Vagina (tissue), 2 donors: ENCODE results near the gene PTPA. TPM values are rescaled to one million over a fixed set of nuclear protein-coding genes. Genes with fewer than 3 reads are reported as not detected.
"Not testable (repeated sequence)": the region's sequence is repeated elsewhere in the genome, so short reads cannot be mapped to it uniquely, and the experiment has no call there.

ENCODE experiments used
- DNase-seq, 2 donors: peaks; one replicate each; pipeline ENCODE4 v3.0.0-alpha.2; 2017; ENCODE audit errors: extremely low spot score in 2 of 2
- H3K27ac ChIP-seq: fragments of 200-600 bp; sonication (generic); one replicate; pipeline ENCODE4 v1.5.1; 2019
- H3K27me3 ChIP-seq: fragments of 200-600 bp; sonication (generic); one replicate; pipeline ENCODE4 v1.5.1; 2019
- H3K36me3 ChIP-seq, 2 donors: fragments of 200-600 bp; sonication (generic); one replicate each; pipeline ENCODE4 v1.5.1; 2017 to 2019
- H3K4me1 ChIP-seq: fragments of 200-600 bp; sonication (generic); one replicate; pipeline ENCODE4 v1.5.1; 2019
- H3K4me3 ChIP-seq, 2 donors: fragments of 200-600 bp; sonication (generic); 1 replicate in 1 of 2; 2 replicates in 1 of 2; pipeline ENCODE4 v1.5.1; 2016 to 2019
- H3K9me3 ChIP-seq: fragments of 200-600 bp; sonication (generic); one replicate; pipeline ENCODE4 v1.5.1; 2019
- POLR2A ChIP-seq, 2 donors: fragments of 450-650 bp; IDR thresholded peaks; one replicate each; pipeline ENCODE4 v1.6.1; 2017; ENCODE audit warnings: antibody characterized with exemption in 2 of 2, mild to moderate bottlenecking in 2 of 2, moderate library complexity in 2 of 2
- POLR2AphosphoS5 ChIP-seq, 2 donors: sonication (generic); formaldehyde crosslinking; IDR thresholded peaks; one replicate each; pipeline ENCODE4 v1.9.0; 2017; ENCODE audit warnings: antibody characterized with exemption in 2 of 2, mild to moderate bottlenecking in 2 of 2, low read depth in 1 of 2; ENCODE audit not compliant: insufficient read depth in 1 of 2
- intact Hi-C: fragments of 100-400 bp; cut with DNase I; formaldehyde crosslinking; loops from one replicate; pipeline ENCODE4 v1.15.1; 2023
- total RNA-seq: library from RNA; depleted of rRNA; stranded (reverse); fragments of >200 nt; gene quantifications from one replicate; pipeline ENCODE4 v1.2.3, GENCODE V29; 2016
- TF ChIP-seq, protein P1 (sequence below), 3 experiments: fragments of 450-650 bp in 2 of 3; fragments of 200-600 bp in 1 of 3; sonication (generic) in 1 of 3; IDR thresholded peaks; one replicate each; pipeline ENCODE4 v1.5.1; 2017 to 2019; ENCODE audit warnings: antibody characterized with exemption in 3 of 3, mild to moderate bottlenecking in 2 of 3, moderate library complexity in 2 of 3

PTPA gene
- total RNA-seq, 1 donor from 2014 or later: 46.2 TPM

DNA sequence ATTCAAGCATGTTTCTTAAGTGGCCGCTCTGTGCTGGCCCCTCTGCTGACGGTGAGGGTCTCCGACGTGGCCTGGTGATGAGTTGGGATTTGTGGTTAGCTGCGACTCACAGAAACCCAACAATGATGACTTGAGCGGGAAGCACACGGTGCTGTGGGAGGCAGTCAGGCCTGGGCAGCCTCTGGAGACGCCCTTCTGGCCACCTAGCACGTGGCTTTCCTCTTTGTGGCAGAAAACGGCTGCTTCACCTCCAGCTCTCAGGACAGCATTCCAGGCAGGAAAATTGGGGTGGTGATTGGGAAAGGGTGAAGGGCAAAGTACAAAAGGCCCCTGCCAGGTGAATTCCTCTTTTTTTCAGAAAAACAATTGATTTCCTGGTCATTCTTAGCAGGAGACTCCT is 84.4 kb downstream of the PTPA start:
- H3K27me3 ChIP-seq: no peaks in the 10 kb centered on the region
- no peak overlapping the region for H3K27ac ChIP-seq
- no peak for DNase-seq
- no peak overlapping the region for H3K4me3 ChIP-seq
- H3K36me3 ChIP-seq: no peaks in the 10 kb centered on the region
- intact Hi-C loops: no loop called here
- no peaks in the 10 kb centered on the region for H3K9me3 ChIP-seq
- TF ChIP-seq, protein P1, sequence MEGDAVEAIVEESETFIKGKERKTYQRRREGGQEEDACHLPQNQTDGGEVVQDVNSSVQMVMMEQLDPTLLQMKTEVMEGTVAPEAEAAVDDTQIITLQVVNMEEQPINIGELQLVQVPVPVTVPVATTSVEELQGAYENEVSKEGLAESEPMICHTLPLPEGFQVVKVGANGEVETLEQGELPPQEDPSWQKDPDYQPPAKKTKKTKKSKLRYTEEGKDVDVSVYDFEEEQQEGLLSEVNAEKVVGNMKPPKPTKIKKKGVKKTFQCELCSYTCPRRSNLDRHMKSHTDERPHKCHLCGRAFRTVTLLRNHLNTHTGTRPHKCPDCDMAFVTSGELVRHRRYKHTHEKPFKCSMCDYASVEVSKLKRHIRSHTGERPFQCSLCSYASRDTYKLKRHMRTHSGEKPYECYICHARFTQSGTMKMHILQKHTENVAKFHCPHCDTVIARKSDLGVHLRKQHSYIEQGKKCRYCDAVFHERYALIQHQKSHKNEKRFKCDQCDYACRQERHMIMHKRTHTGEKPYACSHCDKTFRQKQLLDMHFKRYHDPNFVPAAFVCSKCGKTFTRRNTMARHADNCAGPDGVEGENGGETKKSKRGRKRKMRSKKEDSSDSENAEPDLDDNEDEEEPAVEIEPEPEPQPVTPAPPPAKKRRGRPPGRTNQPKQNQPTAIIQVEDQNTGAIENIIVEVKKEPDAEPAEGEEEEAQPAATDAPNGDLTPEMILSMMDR (IDR thresholded peaks at IDR 0.05): no peak
- no peak for TF ChIP-seq POLR2A (IDR thresholded peaks at IDR 0.05)
- TF ChIP-seq POLR2AphosphoS5 (IDR thresholded peaks at IDR 0.05; ENCODE audit: insufficient read depth in 1 of 2, low read depth in 1 of 2): no peak
- peaks cover 32% of the 10 kb centered on the region for H3K4me1 ChIP-seq

DNA sequence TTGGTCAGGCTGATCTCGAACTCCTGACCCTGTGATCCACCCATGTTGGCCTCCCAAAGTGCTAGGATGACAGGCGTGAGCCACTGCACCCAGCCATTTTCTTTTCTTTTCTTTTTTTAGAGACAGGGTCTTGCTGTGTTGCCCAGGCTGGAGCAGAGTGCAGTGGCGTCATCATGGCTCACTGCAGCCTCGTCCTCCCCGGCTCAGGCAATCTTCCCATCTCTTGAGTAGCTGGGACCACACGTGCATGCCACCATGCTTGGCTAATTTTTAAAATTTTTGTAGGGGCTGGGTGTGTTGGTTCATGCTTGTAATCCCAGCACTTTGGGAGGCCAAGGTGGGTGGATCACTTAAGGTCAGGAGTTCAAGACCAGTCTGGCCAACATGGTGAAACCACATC is 85.8 kb downstream of the PTPA start:
- H3K36me3 ChIP-seq, H3K4me3 ChIP-seq: not testable (repeated sequence)
- H3K27ac ChIP-seq: peak overlapping the region; percentile 93

DNA sequence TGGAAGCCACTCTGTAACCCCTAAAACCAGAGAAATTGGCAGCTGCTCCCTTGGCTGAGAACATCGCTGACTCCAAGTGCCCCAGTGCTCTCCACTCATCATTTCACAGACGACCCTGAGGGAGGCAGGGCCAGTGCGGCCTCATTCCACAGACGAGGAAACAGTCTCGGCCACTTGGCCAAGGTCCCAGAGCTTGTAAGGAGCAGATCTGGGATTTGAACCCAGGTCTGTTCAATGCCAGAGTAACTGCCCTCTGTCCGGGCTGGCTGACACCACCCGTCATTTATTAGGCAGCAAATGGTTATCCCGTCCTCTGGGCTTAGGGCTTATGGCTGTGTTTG is 86.7 kb downstream of the PTPA start:
- TF ChIP-seq, protein P1 (IDR thresholded peaks at IDR 0.05): no peak
- TF ChIP-seq POLR2AphosphoS5 (IDR thresholded peaks at IDR 0.05; ENCODE audit: insufficient read depth in 1 of 2, low read depth in 1 of 2) (no peak), POLR2A (IDR thresholded peaks at IDR 0.05) (no peak)
- Histone ChIP-seq H3K27me3 (no peaks in the 10 kb centered on the region), H3K4me3 (peak overlapping the region in 1 of 2 donors; percentile 19), H3K36me3 (no peaks in the 10 kb centered on the region), H3K27ac (peak overlapping the region; percentile 93), H3K4me1 (peaks cover 32% of the 10 kb centered on the region), H3K9me3 (no peaks in the 10 kb centered on the region)
- no peak for DNase-seq
- intact Hi-C loops: no loop called here

More for the DNA sequence above, 85.8 kb downstream of the PTPA start:
- H3K27me3 ChIP-seq, DNase-seq, H3K9me3 ChIP-seq, intact Hi-C loops: not testable (repeated sequence)
- H3K4me1 ChIP-seq: peaks cover 32% of the 10 kb centered on the region

Other genes with a start within 250 kb of the PTPA start
- 11.0 TPM for gene KYAT1, start 229.5 kb upstream of the PTPA start, total RNA-seq
- gene LRRC8A, start 229.3 kb upstream of the PTPA start, total RNA-seq: 110 TPM
- gene PHYHD1, start 190.4 kb upstream of the PTPA start, total RNA-seq: 23.6 TPM
- gene DOLK, start 163.8 kb upstream of the PTPA start, total RNA-seq: 8.1 TPM
- gene NUP188, start 163.7 kb upstream of the PTPA start, total RNA-seq: 69.0 TPM
- 86.2 TPM for gene SH3GLB2, start 83.1 kb upstream of the PTPA start, total RNA-seq
- gene MIGA2, start 74.8 kb upstream of the PTPA start, total RNA-seq: 35.1 TPM
- gene DOLPP1, start 30.3 kb upstream of the PTPA start, total RNA-seq: 3.2 TPM
- 59.9 TPM for gene CRAT, start 622 bp upstream of the PTPA start, total RNA-seq
- 34.4 TPM for gene IER5L, start 66.8 kb downstream of the PTPA start, total RNA-seq